Measurements from ENCODE around the gene ANXA4.

Gene ANXA4

DNA sequence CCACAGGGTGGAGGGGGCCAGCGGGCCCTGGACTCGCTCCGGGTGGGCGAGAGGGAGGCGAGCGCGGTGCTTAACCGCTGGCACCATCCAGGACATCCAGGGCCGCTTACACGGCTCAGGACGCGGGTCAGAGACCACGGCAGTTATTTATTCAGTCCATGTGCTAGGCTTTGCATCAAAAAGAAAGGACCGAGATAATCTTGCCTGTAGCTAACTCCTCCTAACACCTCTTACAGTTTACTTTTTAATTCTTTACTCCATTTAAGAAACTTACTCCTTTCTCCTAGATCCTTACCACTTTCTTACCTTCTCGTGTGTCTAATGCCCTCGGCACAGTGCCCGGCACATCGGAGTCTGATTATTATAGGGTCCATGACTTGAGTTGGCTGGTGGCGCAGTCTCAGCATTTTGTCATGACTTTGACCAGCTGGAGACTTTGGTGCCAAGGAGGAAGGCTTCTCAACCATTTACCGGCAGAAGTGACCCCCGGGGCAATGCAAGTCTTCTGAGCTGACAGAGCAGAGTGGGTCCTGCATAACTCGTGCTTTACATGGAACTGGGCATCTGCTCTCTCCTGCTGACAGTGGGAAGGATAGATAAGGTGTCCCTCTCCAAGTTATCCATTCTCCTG is 503 bp downstream of the ANXA4 start:
- DNase-seq (ENCODE audit: low spot score): no peak
- TF ChIP-seq, protein P1, sequence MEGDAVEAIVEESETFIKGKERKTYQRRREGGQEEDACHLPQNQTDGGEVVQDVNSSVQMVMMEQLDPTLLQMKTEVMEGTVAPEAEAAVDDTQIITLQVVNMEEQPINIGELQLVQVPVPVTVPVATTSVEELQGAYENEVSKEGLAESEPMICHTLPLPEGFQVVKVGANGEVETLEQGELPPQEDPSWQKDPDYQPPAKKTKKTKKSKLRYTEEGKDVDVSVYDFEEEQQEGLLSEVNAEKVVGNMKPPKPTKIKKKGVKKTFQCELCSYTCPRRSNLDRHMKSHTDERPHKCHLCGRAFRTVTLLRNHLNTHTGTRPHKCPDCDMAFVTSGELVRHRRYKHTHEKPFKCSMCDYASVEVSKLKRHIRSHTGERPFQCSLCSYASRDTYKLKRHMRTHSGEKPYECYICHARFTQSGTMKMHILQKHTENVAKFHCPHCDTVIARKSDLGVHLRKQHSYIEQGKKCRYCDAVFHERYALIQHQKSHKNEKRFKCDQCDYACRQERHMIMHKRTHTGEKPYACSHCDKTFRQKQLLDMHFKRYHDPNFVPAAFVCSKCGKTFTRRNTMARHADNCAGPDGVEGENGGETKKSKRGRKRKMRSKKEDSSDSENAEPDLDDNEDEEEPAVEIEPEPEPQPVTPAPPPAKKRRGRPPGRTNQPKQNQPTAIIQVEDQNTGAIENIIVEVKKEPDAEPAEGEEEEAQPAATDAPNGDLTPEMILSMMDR (IDR thresholded peaks at IDR 0.05; ENCODE audit: extremely low read depth, missing control alignments): no peak

DNA sequence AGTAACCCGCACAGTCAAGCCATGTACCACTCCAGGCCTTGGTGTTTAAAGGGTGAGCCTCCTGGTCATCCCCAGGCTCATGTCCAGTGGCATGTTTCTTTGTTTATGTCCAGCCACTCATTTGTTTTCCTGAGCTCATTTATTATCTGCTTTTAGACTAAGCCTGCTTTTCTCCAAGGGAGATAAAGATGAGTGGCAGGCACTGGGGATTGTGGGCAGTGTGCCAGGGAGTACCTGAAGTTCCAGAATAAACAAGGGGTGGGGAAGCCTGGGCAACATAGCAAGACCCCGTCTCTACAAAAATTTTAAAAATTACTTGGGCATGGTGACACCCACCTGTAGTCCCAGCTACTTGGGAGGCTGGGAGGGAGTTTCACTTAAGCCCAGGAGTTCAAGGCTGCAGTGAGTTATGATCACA is 1.9 kb downstream of the ANXA4 start:
- DNase-seq (ENCODE audit: low spot score): no peak
- TF ChIP-seq, protein P1 (IDR thresholded peaks at IDR 0.05; ENCODE audit: extremely low read depth, missing control alignments): no peak

DNA sequence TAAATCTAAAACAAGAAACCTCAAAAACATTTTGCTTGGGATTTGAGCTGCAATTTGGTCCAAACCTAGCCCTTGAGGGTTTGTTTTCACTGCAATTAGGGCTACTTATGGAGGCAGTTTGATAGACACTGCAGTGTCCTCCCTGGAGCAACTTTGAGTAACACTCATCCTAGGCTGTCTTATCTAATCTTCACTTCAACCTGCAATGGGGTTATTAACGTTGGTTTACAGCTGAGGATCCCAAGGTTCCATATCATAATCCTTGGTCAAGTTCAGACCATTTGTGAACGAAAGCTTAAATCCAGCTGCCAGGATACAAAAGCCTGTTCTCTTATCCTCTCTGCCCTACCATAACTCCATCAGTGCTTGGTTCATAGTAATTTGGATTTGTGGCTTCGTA is 2.5 kb downstream of the ANXA4 start:
- no peak for DNase-seq (ENCODE audit: low spot score)
- TF ChIP-seq, protein P1 (IDR thresholded peaks at IDR 0.05; ENCODE audit: extremely low read depth, missing control alignments): no peak

DNA sequence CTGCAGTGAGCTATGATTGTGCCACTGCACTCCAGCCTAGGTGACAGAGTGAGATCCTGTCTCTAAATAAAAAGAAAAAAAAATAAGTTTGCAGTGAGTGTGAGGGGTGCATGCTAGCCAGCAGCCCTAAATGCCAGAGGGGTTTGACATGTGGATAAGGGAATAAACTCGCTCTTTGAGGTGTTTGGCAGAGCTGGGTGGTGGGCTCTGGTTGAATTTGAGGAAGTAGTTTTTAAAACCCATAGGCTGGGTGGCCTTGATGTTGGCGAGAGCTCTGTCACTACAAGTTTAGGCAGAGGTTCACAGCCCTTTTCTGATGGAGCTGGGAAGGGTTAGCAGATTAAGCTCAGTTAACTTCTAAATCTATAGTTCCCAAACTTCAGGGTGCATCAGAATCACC is 3.1 kb downstream of the ANXA4 start:
- DNase-seq (ENCODE audit: low spot score): no peak
- TF ChIP-seq, protein P1 (IDR thresholded peaks at IDR 0.05; ENCODE audit: extremely low read depth, missing control alignments): no peak

DNA sequence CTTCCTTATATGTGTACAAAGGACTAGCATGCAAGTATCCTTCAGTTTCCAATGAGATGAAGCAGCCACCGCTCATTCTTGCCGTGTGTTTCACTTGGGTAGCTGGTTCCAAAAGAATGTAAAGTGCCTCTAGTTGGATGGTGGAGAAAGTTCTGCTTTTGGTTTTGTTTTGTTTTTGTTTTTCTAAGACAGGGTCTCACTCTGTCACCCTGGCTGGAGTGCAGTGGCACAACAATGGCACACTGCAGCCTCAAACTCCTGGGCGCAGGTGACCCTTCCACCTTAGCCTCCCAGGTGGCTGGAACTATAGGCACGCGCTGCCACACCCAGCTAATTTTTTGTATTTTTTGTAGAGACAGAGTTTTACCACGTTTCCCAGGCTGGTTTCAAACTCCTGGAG is 8.3 kb downstream of the ANXA4 start:
- TF ChIP-seq, protein P1 (IDR thresholded peaks at IDR 0.05; ENCODE audit: extremely low read depth, missing control alignments): no peak
- no peak for DNase-seq (ENCODE audit: low spot score)

DNA sequence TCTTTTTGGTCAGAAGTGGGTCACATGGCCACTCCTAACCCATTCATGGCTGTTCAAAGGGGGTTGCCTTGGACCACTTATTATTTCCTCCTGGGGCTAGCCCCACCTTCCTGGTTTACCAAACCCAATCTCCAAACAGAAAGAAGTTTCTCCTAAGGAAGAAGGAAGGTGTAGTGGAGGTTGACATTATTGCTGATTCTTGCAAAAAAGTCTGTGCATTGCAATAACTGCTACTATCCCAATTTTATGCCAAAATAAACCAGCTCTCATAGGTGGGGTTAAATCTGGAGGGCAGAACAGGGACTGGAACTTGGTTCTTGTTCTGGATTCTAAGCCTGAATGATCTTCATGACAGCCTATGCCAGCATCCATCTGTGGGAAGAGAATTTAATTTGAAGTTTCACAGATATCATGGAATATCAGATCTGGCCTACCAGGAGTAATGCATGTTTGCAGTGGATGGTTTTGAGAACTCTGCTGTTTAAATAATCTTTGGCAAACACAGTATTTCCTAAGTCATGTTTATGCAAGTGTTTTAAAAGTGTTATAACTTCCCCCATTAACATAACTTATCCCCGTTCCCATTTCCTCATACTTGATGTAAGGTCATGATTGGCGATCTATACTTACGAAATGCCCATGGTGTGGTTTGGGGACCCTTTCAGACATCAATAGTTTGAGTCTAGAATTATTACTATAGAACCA is 11.9 kb downstream of the ANXA4 start:
- TF ChIP-seq, protein P1 (IDR thresholded peaks at IDR 0.05; ENCODE audit: extremely low read depth, missing control alignments): no peak
- no peak for DNase-seq (ENCODE audit: low spot score)

DNA sequence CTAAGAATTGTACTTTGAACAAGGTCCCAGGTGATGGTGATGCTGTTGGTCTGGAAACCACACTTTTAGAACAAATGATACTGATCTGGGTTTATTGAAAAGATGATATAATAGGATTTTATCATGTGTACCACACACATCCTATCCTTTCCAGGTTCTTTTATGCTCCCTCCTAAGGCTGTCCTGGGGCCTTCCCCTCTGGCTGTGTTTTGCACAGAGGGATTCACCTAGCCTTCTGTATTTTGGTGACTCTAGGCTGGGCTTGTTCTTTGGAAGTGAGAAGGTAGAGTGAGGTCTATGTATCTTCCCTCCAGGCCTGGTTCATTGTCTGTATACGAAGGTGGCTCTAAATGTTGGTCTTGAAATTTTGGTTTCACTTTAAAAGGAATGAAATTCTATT is 12.7 kb downstream of the ANXA4 start:
- TF ChIP-seq, protein P1 (IDR thresholded peaks at IDR 0.05; ENCODE audit: extremely low read depth, missing control alignments): no peak
- no peak for DNase-seq (ENCODE audit: low spot score)
